Activated naive CD8-positive, alpha-beta T cell treated with anti-CD3 and anti-CD28 coated beads, Interleukin-2, amount 50 U/mL, for 24 hours (primary cell): ENCODE measurements around the gene GFI1B.
"Not testable (repeated sequence)": the region's sequence is repeated elsewhere in the genome, so short reads cannot be mapped to it uniquely, and the experiment has no call there.

Experiments
- ATAC-seq: fragments of 150-1000 bp; cut with Tn5 transposase; one replicate; pipeline ENCODE4 v1.10.0; 2021
- DNase-seq: peaks from one replicate; pipeline ENCODE4 v3.0.0; 2021
- H3K27ac Mint-ChIP-seq: one replicate; pipeline ENCODE4 v1.8.0; 2021; ENCODE audit warnings: mild to moderate bottlenecking, mixed read lengths
- H3K27me3 Mint-ChIP-seq: one replicate; pipeline ENCODE4 v1.8.0; 2021; ENCODE audit warnings: mixed read lengths
- H3K36me3 Mint-ChIP-seq: one replicate; pipeline ENCODE4 v1.8.0; 2021; ENCODE audit warnings: low read depth, mixed read lengths
- H3K4me1 Mint-ChIP-seq: one replicate; pipeline ENCODE4 v1.8.0; 2021; ENCODE audit warnings: mixed read lengths
- H3K4me3 Mint-ChIP-seq: one replicate; pipeline ENCODE4 v1.8.0; 2021; ENCODE audit warnings: mild to moderate bottlenecking, moderate library complexity, mixed read lengths
- H3K9me3 Mint-ChIP-seq: one replicate; pipeline ENCODE4 v1.8.0; 2021; ENCODE audit warnings: mixed read lengths

GFI1B gene

DNA sequence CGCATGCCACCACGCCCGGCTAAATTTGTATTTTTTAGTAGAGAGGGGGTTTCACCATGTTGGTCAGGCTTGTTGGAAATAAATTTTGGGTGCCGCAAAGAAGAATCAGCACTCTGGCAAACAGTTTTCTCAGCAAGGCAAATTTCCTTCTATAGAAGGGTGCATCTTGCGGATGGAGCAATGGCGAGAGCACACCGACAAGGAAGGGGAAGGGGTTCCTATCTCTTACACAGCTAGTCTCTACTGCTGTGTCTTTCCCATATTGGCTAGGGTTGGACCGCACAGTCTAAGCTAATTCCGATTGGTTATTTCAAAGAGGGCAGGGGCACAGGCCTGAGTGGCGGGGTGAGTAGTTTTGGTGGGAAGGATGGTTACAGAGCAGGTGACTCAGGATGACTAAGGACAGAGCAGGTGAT, 53.0 kb downstream of the GFI1B start:
- H3K36me3 Mint-ChIP-seq, result peaks cover 11% of the 10 kb centered on the region
- H3K4me1 Mint-ChIP-seq, result peaks cover 31% of the 10 kb centered on the region
- no peaks in the 10 kb centered on the region for H3K27me3 Mint-ChIP-seq
- DNase-seq (peak; percentile 18), ATAC-seq (no peak)
- peak overlapping the region; percentile 97 for H3K27ac Mint-ChIP-seq
- peak overlapping the region; percentile 92 for H3K4me3 Mint-ChIP-seq
- no peaks in the 10 kb centered on the region for H3K9me3 Mint-ChIP-seq

DNA sequence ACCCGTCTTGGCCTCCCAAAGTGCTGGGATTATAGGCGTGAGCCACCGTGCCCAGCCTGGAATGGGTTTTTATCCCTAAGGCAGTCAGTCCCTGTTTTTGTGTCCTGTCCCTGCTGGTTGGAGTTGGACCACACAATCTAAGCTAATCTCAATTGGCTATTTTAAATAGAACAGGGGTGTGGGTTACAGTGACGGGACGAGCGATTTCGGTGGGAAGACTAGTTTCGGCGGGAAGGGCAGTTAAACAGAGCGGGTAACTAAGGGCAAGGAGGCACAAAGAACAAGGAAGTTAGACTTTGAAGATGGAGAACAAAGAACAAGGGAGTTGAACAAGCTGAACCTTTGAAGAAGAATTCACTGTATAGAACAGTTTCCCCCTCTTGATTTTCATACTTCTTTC, 53.7 kb downstream of the GFI1B start:
- Mint-ChIP-seq H3K27ac (peak overlapping the region; percentile 97), H3K4me1 (peaks cover 31% of the 10 kb centered on the region), H3K27me3 (no peaks in the 10 kb centered on the region), H3K4me3 (peak overlapping the region; percentile 92), H3K9me3 (no peaks in the 10 kb centered on the region), H3K36me3 (peaks cover 11% of the 10 kb centered on the region)
- ATAC-seq (no peak), DNase-seq (no peak)

DNA sequence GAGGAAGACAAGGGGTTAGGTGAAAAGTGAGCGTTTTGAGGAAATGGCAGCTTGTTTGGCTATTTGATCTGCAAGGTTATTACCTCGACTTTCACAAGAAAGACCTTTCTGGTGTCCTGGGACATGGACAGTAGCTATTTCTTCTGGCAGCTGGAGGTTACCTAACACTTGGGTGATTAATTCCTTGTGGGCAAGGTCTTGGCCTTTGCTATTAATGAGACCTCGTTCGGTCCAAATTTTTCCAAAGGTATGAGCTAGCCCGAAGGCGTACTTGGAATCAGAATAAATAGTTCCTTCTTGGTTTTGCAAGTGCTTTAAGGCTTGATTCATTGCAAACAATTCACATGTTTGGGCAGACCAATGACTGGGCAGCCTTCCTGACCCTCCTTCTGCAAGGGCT, 57.2 kb downstream of the GFI1B start:
- Mint-ChIP-seq H3K27ac (no peak overlapping the region), H3K4me1 (peaks cover 27% of the 10 kb centered on the region), H3K4me3 (no peak overlapping the region), H3K9me3 (no peaks in the 10 kb centered on the region), H3K27me3 (no peaks in the 10 kb centered on the region), H3K36me3 (peaks cover 11% of the 10 kb centered on the region)
- DNase-seq (no peak), ATAC-seq (no peak)

DNA sequence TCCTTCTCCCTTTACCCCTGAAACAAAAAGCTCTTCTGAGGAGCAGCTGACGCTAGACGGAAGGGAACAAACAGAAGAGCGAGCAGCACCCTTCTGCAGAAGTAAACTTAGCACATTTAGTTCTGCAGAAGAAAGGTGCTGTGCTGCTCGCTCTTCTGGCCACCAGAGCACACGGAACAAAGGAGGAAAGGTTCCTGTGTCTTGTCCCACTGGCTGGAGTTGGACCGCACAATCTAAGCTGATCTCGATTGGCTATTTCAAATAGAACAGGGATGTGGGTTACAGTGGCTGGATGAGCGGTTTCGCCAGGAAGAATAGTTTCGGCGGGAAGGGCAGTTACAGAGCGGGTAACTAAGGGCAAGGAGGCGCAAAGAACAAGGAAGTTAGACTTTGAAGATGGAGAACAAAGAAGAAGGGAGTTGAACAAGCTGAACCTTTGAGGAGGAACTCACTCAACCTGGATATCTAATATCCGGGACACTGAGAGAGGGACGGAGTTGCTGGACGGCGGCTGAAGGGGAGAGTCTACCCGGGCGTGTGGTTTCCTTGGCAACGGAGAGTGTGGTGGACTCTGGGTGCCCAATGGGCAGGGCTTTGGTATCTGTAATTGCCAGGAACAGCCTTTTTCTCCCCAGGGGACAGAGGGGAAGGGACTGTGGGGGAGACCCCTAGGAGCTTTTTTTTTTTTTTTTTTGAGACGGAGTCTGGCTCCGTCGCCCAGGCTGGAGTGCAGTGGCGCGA, 59.5 kb downstream of the GFI1B start:
- no peaks in the 10 kb centered on the region for H3K27me3 Mint-ChIP-seq

DNA sequence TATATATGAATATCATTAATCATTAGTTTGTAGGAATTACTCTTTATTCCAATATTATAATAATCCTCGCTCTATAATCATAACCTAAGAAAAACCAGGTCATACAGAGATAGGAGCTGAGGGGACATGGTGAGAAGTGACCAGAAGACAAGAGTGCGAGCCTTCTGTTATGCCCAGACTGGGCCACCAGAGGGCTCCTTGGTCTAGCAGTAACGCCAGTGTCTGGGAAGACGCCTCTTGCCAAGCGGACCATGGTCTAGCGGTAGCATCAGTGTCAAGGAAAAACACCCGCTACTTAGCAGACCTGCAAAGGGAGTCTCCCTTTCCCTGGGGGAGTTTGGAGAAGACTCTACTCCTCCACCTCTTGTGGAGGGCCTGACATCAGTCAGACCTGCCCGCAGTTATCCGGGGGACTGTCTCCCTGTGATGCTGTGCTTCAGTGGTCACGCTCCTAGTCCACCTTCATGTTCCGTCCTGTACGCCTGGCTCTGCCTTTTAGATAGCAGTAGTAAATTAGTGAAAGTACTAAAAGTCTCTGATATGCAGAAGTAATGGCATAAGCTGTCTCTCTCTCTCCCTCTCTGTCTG, 62.5 kb downstream of the GFI1B start:
- not testable (repeated sequence) for H3K4me3 Mint-ChIP-seq, H3K27me3 Mint-ChIP-seq, H3K9me3 Mint-ChIP-seq, ATAC-seq, H3K27ac Mint-ChIP-seq
- Mint-ChIP-seq H3K4me1 (peaks cover 11% of the 10 kb centered on the region), H3K36me3 (peaks cover 17% of the 10 kb centered on the region)
- DNase-seq, result peak; percentile 63

More for the DNA sequence above, 59.5 kb downstream of the GFI1B start:
- ATAC-seq (no peak), DNase-seq (no peak)
- peaks cover 9% of the 10 kb centered on the region for H3K4me1 Mint-ChIP-seq
- no peaks in the 10 kb centered on the region for H3K9me3 Mint-ChIP-seq
- H3K27ac Mint-ChIP-seq, result no peak overlapping the region
- H3K36me3 Mint-ChIP-seq, result no peaks in the 10 kb centered on the region
- no peak overlapping the region for H3K4me3 Mint-ChIP-seq
